HG02884 (cell line): ENCODE measurements around the gene SLC22A15.
A peak's percentile ranks its signal among the peaks of the same experiment; 100 is the strongest.
"Not testable (repeated sequence)": the region's sequence is repeated elsewhere in the genome, so short reads cannot be mapped to it uniquely, and the experiment has no call there.

Experiments
- ATAC-seq: cut with Tn5 transposase; IDR thresholded peaks from one replicate; pipeline ENCODE4 v1.9.1; 2021; ENCODE audit warnings: mild to moderate bottlenecking, moderate library complexity; ENCODE audit not compliant: unreplicated experiment

Gene SLC22A15

DNA sequence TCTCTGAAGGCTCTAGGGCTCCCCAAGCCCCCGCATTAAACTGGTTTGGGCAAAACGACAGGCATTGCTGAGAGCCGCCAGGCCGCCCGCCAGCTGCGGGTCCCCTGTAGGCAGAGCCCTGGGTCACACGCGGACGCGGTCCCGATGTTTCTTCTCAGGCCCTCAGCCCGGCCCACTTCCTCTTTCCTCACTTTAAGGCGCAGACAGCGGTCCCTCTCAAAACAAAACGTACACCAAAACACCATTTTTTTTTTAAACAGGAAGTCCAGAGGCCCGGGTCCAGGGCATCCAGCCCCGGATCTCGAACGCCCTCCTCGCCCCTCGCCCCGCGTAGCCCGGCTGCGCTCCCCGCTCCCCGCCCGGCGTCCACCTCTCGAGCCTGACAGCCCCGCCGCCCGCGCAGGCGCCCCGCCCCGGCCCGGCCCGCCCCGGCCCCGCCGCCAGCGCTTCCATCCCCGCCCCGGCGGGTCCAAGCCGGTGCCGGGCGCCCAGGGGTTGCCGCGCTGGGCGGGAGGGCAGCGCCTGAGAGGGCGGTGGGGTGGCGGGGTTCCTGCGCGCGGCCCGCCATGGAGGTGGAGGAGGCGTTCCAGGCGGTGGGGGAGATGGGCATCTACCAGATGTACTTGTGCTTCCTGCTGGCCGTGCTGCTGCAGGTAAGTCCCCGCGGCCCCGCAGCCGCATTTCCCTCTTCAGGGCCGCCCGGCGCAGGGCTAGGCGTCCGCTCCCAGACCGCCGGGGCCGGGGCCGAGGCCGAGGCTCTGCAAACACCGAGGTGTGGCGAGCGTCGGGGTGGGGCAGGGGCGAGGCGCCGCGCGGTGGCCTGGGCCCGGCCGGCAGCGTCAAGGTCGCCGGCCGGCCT lies at the start of gene SLC22A15:
TSS of gene SLC22A15 (plus strand) at position 452 of the 859 bp plus-strand sequence. CDS start at position 567, 115 bp downstream.
- peak; percentile 87 for ATAC-seq

DNA sequence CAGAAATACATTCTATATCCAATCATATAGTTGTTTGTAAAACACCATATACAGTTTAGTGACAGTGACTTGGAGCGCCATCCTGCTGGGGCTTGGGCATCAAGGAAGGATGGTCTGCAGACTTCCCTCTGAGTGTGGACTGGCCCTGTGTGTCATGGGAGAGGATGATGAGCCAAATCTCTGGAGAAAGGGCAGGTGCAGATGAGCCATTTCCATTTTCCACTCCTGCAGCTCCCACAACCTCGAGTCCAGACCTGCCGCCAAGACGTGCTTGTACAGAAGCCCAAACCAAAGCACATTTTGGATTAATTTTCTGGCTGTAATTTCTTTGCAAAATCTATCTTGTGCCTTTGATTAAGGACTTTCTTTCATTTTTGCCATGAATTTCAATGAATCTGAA lies 48.3 kb upstream of the SLC22A15 start:
- ATAC-seq: no peak

DNA sequence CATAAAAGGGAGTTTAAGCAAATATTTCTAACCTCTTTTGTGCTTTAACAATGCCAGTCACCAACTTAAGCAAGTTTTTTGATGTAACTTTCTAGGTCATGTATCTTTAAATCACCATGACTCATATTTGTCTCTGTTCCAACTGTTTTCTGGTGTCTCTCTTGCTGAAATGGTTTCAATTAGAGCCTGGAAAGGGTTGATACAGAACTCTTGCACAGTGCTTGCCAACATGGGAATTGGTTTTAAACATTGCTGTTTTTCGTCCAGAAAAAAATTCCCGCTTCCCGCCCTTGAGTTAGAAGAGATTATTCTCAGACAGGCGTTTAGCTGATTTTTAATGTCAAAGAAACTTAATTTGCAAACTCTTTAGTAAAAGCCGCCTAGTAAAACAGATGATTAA lies 46.4 kb upstream of the SLC22A15 start:
- no peak for ATAC-seq

DNA sequence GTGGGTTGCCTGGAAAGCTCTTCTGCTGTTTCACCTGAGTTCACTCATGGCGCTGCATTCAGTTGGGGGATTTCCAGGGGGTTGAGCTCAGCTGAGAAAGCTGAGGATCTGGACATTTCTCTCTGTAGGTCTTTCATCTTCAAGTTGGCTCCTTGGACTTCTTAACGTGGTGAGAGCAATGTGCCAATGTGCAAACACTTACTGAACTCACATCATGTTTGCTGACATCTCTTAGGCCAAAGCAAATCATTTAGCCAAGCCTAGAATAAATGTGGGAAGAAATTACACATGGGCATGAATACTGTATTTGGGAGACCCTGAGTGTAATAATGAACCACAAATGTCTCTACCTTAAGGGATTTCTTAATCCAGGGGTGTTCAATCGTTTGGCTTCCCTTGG lies 42.7 kb upstream of the SLC22A15 start:
- ATAC-seq: no peak

DNA sequence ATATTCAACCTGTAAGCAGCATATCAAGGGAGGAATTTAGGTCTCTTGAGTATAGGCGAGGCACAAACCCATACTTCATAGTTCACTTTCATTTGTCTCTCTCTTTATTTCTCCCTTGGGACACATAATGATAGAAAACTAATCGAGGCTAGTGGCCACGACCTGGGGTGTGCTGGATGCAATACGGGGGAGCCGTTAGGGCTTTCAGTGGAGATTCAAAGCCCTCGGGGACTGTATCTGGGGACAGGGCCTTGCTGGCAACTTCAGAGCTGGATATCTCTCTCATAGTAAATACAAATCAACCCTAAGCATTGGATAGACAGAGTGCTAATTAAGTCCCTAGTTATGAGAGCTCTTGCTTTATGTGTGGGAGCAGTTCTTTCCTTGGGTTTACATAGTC lies 36.9 kb upstream of the SLC22A15 start:
- ATAC-seq: no peak

DNA sequence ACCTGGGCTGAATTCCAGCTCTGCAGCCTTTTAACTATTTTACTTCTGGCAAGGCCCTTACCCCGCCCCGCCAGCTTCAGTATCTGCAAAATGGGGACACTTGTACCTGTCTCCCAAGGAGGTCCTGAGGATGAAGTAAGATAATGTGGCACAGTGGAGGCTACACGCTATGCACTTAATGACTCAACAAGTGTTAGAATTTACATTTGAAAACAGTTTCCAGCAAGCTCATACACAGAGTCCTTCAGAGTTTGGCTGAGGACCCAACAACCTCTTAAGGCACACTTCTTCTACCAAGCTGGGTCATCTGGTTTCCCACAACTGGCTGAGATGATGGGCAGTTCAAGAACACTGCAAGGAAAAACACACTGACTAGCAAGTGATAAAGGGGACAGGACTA lies 30.2 kb upstream of the SLC22A15 start:
- no peak for ATAC-seq

DNA sequence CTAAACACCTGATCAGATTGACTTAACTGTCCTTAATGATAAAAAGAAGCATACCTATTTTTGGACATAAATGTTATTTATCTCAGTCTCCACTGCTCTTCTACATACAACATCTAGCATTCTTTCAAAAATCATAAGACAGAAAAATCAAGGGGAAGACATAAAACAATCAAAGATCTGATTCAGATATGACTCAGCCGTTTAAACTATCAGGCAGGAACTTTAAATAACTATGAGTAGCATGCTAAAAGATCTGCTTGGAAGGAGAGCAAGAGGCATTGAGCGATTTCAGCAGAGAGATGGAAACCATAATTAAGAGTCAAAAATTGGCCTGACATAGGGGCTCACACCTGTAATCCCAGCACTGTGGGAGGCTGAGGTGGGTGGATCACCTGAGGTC lies 27.2 kb upstream of the SLC22A15 start:
- no peak for ATAC-seq

DNA sequence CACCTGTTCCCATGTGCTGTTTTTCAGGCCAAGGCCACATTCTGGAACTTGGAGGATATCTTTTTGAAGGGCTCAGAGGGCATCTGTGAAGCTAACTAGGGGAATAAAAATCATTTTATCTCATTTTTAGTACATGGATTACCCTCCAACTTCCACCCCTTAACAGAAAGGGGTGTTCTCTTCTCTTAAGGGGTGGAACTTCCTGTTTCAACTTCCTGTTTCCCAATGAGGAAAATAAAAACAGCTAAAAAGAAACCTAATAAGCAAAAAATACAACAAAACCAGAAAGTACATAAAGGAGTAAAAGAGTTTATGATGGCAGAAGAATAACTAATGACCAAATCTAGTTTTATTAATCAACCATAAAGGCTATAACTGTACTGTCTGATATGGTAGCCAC lies 24.8 kb upstream of the SLC22A15 start:
- no peak for ATAC-seq

DNA sequence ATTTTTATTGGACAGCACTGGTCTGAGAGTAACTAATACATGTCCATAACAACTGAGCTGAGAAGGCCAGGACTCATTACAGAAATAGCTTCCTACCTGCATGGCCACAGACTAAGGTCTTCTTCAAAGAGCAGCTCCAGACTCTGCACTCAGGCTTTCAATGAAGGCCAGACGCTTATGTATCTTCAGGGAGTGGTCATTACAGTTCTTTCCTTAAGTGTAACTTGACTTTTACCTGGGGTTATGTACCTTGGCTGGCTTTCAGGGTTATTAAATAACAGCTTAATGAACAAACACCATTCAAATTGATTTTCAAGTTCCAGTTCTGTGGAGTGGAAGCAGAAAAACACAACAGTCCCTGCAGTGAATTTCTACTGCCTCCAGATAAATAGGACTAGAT lies 23.8 kb upstream of the SLC22A15 start:
- no peak for ATAC-seq

DNA sequence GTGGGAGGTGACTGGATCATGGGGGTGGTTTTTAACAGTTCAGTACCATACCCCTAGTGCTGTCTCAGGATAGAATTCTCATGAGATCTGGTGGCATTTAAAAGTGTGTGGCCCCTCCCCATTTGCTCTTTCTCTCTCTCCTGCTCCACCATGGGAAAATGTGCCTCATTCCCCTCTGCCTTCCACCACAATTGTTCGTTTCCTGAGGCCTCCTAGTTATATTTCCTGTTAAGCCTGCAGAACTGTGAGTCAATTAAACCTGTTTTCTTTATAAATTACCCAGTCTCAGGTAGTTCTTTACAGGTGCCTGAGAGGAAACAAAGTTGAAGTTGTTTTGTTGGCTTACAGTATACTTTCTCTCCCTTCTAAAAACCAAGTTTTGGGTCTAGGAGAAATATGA lies 23.1 kb upstream of the SLC22A15 start:
- no peak for ATAC-seq

DNA sequence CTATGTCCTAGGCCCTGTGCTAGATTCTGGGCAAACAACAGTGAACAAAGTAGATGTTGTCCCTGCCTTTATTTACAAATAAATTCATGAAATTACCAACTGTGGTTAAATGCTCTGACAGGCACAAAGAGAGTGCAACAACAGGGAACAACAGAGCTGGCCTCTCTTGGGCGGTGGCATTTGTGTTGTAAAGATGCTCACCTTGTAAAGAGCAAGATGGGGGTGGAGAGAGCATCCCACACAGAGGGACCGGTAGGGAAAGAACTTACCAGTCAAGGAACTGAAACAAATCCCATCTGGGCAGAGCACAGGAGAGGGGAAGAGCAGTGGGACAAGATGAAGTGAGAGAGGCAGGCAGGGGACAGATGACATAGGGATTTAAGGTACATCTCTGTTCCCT lies 21.6 kb upstream of the SLC22A15 start:
- ATAC-seq: no peak

DNA sequence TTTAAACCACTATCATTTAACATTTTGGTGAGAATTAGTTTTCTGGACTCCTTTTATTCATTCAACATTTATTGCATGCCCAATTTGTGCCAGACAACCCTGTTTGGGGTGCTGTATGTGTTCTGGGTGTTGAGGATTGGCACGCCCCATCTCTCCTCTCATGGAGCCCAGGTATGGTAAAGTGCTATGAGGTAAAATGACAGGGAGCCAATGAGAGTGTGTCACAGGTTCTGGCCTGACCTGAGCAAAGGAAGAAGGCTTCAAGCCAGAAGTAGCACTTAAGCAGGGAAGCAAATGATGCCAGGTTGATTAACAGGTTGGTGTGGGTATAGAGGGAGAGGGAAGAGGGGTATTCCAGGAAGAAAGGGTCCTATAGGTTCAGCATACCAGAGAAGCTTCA lies 21.1 kb upstream of the SLC22A15 start:
- ATAC-seq: no peak

DNA sequence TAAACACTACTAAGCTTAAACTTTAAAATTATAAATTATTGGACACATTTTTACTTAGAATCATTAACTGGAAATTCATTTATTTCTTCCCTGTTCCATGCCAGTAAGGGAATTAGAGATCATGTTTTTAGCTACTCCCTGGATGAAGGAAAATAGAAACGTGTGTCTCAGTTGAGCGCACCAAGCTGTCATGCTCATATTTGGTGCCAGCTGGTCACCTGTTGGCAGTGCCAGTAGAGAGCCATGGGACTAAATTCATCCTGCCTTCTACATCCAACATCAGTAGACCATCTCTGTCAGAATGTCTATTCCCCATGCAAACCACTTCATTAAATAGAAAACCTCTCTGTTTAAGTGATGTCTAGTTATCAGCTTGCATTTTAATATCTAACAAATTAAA lies 17.4 kb upstream of the SLC22A15 start:
- no peak for ATAC-seq

DNA sequence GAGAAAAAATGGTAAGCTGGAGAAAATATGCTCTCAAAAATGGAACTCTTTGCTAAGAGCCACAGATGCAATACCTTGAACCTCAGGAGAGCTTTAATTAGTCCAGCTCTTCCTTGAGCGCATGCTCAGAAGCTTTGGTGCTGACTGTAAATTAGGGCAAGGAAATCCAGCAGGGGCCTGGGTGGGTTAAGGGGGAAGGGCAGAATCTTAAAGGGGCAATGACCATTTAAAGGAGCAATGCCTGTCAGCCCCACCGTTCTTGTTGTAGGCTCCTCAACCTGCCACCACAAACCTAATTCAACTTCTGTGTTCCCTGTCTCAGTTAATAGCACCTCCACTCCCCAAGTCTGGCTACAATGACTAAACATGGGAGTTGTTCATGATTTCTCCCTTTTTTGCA lies 6.8 kb upstream of the SLC22A15 start:
- ATAC-seq: no peak

DNA sequence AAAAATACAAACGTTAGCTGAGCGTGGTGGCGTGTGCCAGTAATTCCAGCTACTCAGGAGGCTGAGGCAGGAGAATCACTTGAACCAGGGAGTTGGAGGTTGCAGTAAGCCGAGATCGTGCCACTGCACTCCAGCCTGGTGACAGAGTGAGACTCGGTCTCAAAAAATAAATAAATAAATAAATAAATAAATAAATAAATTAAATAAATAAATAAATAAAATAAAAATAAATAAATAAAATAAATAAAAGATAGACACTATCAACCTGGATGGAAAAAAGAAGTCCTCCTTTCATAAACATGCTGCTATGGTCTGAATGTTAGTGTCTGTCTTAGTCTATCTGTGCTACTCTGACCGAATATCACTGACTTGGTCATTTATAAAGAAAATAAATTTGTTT lies 4.5 kb upstream of the SLC22A15 start:
- not testable (repeated sequence) for ATAC-seq

DNA sequence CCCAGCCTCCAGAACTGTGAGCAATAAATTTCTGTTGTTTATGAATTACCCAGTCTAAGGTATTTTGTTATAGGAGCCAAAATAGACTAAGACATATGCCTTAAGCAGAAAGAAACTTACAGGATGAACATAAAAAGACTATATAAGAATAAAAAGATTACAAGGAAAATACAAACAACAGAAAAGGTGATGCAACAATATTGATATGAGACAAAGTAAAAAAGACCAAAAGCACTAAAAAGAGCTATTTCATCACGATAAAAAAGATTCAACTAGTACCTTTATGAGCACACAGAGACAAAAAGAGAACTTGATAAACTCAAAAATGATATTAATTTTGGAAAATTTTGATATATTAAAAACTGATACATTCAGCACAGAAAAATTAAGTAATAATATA lies 3.2 kb upstream of the SLC22A15 start:
- no peak for ATAC-seq

DNA sequence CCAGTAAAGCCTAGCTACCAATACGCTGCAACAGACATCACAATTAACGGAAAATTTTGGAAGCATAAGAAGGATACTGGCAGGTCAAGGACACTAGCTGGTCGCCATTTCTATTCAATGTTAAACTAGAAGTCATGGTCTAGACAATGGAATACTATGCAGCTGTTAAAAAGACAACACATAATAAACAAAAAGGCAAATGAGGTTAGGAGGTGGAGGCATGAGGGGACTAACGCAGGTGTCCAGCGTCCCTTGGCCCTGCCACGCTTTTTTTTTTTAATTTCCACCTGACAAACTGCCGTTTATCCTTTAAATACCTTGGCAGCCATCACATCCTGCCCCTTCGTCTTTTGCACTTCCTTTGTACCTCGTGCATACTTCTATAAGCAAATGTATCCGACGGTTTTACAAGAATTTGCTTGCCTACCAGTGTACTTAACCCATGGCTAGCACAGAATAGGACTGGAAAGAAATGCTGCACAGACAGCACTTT lies 698 bp upstream of the SLC22A15 start:
- no peak for ATAC-seq

DNA sequence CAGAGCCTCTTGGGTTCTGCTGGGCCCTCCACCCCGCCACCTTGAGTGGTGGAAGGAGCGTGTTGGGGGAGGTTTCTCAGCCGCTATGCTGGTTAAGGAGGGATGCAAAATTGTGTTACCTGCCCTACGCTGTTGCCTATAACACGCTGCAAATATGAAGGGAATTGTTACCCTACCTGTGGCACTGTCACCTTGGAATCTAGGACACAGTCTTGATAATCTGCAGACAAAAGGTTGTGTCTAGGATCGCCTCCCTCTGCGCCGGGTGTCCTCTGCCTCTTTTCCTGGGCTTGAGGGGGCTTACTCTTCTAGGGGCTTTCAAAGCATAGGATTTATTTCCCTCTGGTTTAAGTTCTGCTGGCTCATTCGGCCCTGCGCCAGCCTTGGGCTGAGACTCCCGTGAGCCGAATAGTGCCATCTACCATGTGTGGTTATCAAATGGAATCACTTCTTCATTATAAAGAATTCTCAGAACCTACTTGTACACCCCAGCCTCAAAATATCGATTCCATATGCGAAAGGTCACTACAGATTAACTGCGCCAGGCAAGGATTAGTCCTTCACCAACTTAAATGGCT lies 697 bp downstream of the SLC22A15 start:
- ATAC-seq: no peak

DNA sequence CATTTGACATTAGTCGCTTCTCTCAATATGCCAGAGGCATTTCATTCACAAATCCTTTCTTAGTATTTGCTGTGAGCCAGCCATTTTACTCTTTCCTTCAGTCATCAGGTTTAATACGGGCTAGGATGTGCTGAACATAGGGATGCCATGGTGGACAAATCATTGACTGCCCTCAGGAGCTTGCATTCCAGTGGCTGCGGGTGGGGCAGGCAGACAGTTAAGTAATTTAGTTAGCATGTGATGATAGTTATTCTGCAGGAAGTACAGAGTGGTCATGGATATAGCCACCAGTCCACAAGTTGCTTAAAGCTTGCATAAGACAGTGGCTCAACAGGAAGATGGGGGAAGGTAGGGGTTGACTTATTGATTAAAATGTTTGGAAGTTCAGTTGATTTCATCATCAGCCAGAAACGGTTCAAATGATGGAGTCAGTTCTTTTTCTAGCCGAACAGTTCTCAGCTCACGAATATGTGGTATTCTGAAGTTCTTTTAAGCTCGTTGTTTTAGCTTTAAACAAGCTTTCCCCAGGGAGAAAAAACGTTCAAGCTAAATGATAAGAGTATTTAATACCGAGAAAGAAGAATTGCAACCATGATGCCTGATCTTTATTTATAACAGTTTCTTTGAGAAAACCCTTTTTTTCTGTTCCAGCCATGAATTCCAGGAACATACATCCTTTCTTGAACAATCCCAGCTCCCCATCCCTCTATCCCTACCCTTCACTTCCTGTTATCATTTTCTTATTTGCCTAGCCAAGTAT lies 1.4 kb downstream of the SLC22A15 start:
- ATAC-seq: no peak

DNA sequence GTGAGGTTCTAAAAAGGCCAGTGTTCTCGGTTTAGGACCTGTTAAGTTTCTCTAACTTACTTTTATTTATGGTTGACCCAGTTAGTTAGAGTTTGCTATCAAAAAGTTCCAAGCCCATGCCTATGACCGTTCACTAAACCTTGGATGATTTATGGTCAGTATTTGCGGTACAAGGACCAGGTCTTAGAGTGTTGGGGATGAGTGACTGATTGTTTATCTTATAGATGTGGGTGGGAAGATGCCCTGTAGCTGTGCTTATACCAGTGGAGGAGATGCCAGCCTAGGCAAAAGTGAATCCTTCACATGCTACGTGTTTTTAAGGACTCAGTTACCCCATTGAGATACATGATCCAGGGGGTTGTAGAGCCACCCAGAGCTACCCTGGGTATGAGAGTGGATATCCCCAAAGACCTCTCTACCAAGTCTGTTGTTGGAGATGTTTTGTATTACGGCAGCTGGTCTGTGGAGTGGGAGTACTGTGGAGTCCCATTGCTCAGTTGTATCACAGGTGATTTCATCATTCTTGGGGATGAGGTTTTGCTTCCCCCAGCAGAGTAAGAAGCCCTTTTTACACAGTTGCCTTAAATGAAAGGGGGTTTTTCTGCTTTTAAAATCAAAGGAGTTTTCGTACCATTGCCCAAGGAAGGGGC lies 2.1 kb downstream of the SLC22A15 start:
- no peak for ATAC-seq

DNA sequence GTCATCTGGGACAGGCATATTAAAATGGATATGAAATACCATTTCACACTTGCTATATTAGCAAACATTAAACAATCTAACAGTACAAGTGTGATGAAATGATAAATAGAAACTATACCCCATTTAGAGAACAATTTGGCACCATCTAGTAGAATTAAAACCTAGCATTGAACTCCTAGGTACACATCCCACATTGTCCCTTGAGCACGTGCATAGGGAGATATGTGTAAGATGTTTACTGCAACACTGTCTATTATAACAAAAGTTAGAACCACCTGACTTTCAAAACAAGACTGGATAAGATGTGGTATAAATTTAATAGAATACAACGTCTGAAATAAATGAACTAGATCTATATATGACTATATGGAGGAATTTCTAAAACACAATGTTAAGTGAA lies 3.8 kb downstream of the SLC22A15 start:
- no peak for ATAC-seq
